Hematopoietic multipotent progenitor cell treated with erythropoietin and hydrocortisone succinate and interleukin-3 and kit ligand, for 6 days (in vitro differentiated cells): ENCODE data around the gene NOL3.
"Not testable (repeated sequence)": the region's sequence is repeated elsewhere in the genome, so short reads cannot be mapped to it uniquely, and the experiment has no call there.

ENCODE experiments used
- DNase-seq: peaks from one replicate; pipeline ENCODE4 v3.0.0-alpha.2; 2015

The NOL3 gene

GRCh38 chr16:67170168-67170948, at the start of gene NOL3:
NOL3 (plus strand) TSS chr16:67170538.
- DNase-seq, result peak; percentile 66

GRCh38 chr16:67122799-67123198, 47.5 kb upstream of the NOL3 start:
- not testable (repeated sequence) for DNase-seq

- DNase-seq, result no peak
Observed at GRCh38 chr16:67128417-67128816, 41.9 kb upstream of the NOL3 start.

- no peak for DNase-seq
Observed at GRCh38 chr16:67128887-67129286, 41.5 kb upstream of the NOL3 start.

GRCh38 chr16:67129422-67129821, 40.9 kb upstream of the NOL3 start:
- DNase-seq, result no peak

- DNase-seq, result no peak
Observed at GRCh38 chr16:67137605-67138004, 32.7 kb upstream of the NOL3 start.

- no peak for DNase-seq
Observed at GRCh38 chr16:67141391-67141790, 28.9 kb upstream of the NOL3 start.

- no peak for DNase-seq
Observed at GRCh38 chr16:67142342-67142741, 28.0 kb upstream of the NOL3 start.

GRCh38 chr16:67144943-67145342, 25.4 kb upstream of the NOL3 start:
- DNase-seq, result no peak

- no peak for DNase-seq
Observed at GRCh38 chr16:67145746-67146145, 24.6 kb upstream of the NOL3 start.

- no peak for DNase-seq
Observed at GRCh38 chr16:67146523-67147357, 23.6 kb upstream of the NOL3 start.

- DNase-seq, result no peak
Observed at GRCh38 chr16:67147437-67148140, 22.7 kb upstream of the NOL3 start.

GRCh38 chr16:67148221-67148620, 22.1 kb upstream of the NOL3 start:
- DNase-seq, result no peak

- no peak for DNase-seq
Observed at GRCh38 chr16:67148656-67149275, 21.6 kb upstream of the NOL3 start.

GRCh38 chr16:67149276-67150046, 20.9 kb upstream of the NOL3 start:
- DNase-seq, result no peak

- peak; percentile 69 for DNase-seq
Observed at GRCh38 chr16:67150047-67150832, 20.1 kb upstream of the NOL3 start.

GRCh38 chr16:67150833-67151396, 19.4 kb upstream of the NOL3 start, which contains the start of gene B3GNT9:
B3GNT9 (minus strand) TSS chr16:67150998; CDS start chr16:67150485, 513 bp downstream.
- DNase-seq, result peak; percentile 63

- DNase-seq, result peak; percentile 49
Observed at GRCh38 chr16:67151431-67152097, 18.8 kb upstream of the NOL3 start.

- DNase-seq, result no peak
Observed at GRCh38 chr16:67154578-67155294, 15.6 kb upstream of the NOL3 start.
